ENCODE measurements around the gene ZFP3. TPM values are rescaled to one million over a fixed set of nuclear protein-coding genes. Genes with fewer than 3 reads are reported as not detected.
"Not testable (repeated sequence)": the region's sequence is repeated elsewhere in the genome, so short reads cannot be mapped to it uniquely, and the experiment has no call there.

ZFP3 gene
- total RNA-seq (10 to 100 TPM in 1 of 4 donors, 1 to 10 TPM in 3; 6.8 to 12.3 (median 8.0) TPM), polyA plus RNA-seq (10 to 100 TPM in 1 of 3 donors, 1 to 10 TPM in 2; 3.7 to 11.2 (median 3.9) TPM)
- long read RNA-seq, donor 1, full-length matches to known transcripts = 3 of 6 reads
- long read RNA-seq, donor 1, partial matches to known transcripts = 0 of 6 reads
- long read RNA-seq, donor 1, other reads (novel, unspliced or antisense) = 3 of 6 reads
- long read RNA-seq, donor 2, full-length matches to known transcripts = 8 of 13 reads
- long read RNA-seq, donor 2, partial matches to known transcripts = 0 of 13 reads
- long read RNA-seq, donor 2, other reads (novel, unspliced or antisense) = 5 of 13 reads

DNA sequence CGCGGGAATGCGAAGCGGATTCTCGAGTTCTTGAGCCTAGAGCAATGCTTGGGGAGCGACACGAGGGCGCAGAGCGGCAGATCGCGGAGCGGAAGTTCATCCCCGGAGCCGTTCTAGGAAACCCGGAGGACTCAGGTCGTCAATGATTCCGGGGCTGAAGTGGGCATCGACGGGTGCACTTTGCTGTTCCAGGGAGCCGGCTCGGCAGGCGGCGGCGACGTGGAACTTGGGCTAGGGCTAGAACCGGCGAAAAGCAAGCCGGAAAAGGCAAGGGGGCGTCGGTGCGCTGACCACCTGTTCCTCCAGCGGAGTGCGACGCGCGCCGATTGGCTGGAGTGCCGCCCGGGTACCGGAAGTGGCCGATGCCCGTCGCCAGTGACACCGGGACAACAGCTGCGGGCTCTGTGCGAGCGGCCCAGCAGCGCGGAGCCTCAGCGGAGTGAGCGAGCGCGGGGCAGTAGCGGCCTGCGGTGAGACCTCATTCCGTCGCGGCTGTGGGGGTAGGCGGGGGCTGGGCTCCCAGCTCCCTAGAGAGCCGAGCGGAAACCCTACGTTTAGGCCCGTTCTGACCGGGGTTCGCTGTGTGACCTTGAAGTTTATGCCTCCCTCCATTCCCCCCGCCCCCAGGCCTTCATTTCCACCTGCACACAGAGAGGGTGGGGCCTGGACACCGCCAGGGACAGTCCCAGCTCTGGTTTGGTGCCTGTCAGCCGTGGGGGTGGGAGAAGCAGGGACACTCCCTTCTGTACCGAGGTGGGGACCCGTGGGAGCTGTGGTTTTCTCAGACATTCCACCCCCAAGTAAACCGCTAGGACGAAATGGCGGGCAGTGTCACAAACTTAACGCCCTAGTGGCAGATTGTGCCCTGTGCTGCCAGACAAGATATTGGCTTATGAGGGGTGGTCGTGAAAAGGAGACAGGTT, at the start of gene ZFP3:
Gene ZFP3, plus strand, starts transcription at position 362 of the 923 bp plus-strand sequence. CDS start 13,038 bp downstream, outside the sequence.
- ATAC-seq = peak; percentile 98 to 99 (median 99)
- 0 to 1% (median 1%) methylated on average over 72 to 75 of the region's 75 CpGs for WGBS, 3 donors
- intact Hi-C loops (cut with DNase I) = loop anchor here in 1 of 2 donors (5.0 kb wide), 2 partner anchors 34 to 141 kb away; partner anchors contain the start of gene ZNF232
- H3K4me3 ChIP-seq = peak within 1 kb of the TSS; percentile 82
- H3K36me3 ChIP-seq (ENCODE audit: insufficient read depth in 1 of 2, low read depth in 1 of 2) = peaks cover 3 to 11% of the 10 kb centered on the region in 2 donors
- peak within 1 kb of the TSS; percentile 95 for H3K27ac ChIP-seq
- H3K9me3 ChIP-seq = no peaks in the 10 kb centered on the region
- peaks cover 0 to 2% (median 0%) of the 10 kb centered on the region in 3 donors for H3K27me3 ChIP-seq (ENCODE audit: insufficient read depth in 3 of 3, low read length in 2 of 3)
- peaks cover 10% of the 10 kb centered on the region for H3K4me1 ChIP-seq
- TF ChIP-seq, protein P1, sequence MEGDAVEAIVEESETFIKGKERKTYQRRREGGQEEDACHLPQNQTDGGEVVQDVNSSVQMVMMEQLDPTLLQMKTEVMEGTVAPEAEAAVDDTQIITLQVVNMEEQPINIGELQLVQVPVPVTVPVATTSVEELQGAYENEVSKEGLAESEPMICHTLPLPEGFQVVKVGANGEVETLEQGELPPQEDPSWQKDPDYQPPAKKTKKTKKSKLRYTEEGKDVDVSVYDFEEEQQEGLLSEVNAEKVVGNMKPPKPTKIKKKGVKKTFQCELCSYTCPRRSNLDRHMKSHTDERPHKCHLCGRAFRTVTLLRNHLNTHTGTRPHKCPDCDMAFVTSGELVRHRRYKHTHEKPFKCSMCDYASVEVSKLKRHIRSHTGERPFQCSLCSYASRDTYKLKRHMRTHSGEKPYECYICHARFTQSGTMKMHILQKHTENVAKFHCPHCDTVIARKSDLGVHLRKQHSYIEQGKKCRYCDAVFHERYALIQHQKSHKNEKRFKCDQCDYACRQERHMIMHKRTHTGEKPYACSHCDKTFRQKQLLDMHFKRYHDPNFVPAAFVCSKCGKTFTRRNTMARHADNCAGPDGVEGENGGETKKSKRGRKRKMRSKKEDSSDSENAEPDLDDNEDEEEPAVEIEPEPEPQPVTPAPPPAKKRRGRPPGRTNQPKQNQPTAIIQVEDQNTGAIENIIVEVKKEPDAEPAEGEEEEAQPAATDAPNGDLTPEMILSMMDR (IDR thresholded peaks at IDR 0.05) = peak; percentile 12
- peak; percentile 92 to 95 for DNase-seq

DNA sequence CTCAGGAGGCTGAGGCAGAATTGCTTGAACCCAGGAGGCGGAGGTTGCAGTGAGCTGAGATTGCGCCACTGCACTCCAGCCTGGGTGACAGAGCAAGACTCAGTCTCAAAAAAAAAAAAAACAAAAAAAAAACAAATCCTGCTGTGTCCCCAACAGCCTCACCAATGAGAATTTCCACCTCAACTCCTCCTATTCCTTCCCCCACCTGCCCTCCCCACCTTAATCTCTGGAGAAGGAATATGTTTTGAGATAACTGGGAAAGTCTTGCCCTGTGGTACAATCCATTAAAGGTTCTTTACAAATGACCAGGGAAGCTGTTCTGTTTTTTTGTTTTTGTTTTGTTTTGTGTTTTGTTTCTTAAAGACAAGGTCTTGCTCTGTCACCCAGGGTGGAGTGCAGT, 48.1 kb upstream of the ZFP3 start:
- H3K36me3 ChIP-seq (ENCODE audit: insufficient read depth in 1 of 2, low read depth in 1 of 2); intact Hi-C loops (cut with DNase I); ATAC-seq; DNase-seq; H3K9me3 ChIP-seq; H3K27me3 ChIP-seq (ENCODE audit: insufficient read depth in 3 of 3, low read length in 2 of 3); H3K4me3 ChIP-seq; H3K27ac ChIP-seq: not testable (repeated sequence)
- WGBS, 3 donors = 88 to 100% (median 88%) methylated on average over 1 to 2 of the region's 2 CpGs
- H3K4me1 ChIP-seq = peaks cover 11% of the 10 kb centered on the region

DNA sequence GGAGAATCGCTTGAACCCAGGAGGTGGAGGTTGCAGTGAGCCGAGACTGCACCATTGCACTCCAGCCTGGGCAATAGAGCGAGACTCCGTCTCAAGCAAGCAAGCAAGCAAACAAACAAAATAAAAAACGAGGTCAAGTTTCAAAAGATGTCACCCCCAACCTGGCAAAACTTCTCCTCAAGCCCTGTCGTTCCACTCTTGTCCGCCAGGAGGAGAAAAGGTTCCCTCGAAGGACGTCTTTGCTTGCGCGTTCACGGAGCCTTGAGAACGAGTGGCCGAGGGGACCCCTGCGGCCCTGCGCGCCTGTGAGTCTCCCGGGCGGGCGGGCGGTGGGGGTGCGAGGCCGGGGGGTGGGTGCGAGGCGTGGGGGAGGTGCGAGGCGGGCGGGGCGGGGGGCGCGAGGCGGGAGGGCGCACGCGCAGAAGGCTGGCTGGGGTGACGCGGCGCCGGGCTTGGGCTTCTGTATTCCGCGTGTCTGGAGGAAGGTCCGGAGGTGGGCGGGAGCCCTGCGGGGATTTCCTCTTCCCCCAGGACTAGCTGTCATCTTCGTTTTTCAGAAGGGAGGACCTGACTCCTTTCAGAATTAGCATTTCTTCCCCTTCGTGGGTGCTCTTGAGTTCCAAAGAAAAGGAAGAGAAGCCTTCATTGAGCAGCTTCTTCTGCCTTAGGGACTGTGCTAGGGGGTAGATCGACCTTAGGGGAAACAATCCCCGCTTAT, 46.7 kb upstream of the ZFP3 start:
- ATAC-seq (peak; percentile 45 to 64 (median 54)), DNase-seq (peak; percentile 77 to 83)
- intact Hi-C loops (cut with DNase I) = no loop called here
- TF ChIP-seq, protein P1 (IDR thresholded peaks at IDR 0.05) = peak; percentile 77
- no peaks in the 10 kb centered on the region for H3K36me3 ChIP-seq (ENCODE audit: insufficient read depth in 1 of 2, low read depth in 1 of 2)
- no peak overlapping the region for H3K27ac ChIP-seq
- H3K4me1 ChIP-seq = peaks cover under 1% of the 10 kb centered on the region
- no peaks in the 10 kb centered on the region for H3K9me3 ChIP-seq
- H3K27me3 ChIP-seq (ENCODE audit: insufficient read depth in 3 of 3, low read length in 2 of 3) = peaks cover 0 to 11% (median 0%) of the 10 kb centered on the region in 3 donors
- peak overlapping the region; percentile 54 for H3K4me3 ChIP-seq
- 3 to 6% (median 3%) methylated on average over 37 to 48 of the region's 48 CpGs for WGBS, 3 donors

DNA sequence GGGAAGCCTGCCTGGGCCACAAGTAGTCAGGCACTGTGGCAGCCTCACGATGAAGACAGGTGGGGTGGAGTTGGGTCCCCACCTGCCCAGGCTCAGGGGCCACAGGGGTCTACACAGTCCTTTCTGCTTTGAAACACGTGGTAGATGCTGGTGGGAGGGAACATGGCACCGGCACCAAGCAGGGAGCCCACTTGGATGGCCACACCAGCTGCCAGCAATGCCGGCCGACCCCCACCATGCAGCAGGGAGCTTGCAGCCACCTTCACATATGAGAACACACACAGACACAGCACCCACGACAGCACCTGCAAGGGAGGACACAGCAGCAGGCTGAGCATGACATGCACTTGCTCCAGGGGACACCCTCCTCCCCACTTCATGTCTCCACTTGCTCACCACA, 45.4 kb upstream of the ZFP3 start:
- no peak overlapping the region for H3K27ac ChIP-seq
- H3K9me3 ChIP-seq = no peaks in the 10 kb centered on the region
- TF ChIP-seq, protein P1 (IDR thresholded peaks at IDR 0.05) = no peak
- ATAC-seq (no peak), DNase-seq (no peak)
- intact Hi-C loops (cut with DNase I) = no loop called here
- no peaks in the 10 kb centered on the region for H3K36me3 ChIP-seq (ENCODE audit: insufficient read depth in 1 of 2, low read depth in 1 of 2)
- WGBS, 3 donors = 86 to 95% (median 92%) methylated on average over 6 of the region's 6 CpGs
- no peaks in the 10 kb centered on the region for H3K4me1 ChIP-seq
- peaks cover 0 to 11% (median 0%) of the 10 kb centered on the region in 3 donors for H3K27me3 ChIP-seq (ENCODE audit: insufficient read depth in 3 of 3, low read length in 2 of 3)
- H3K4me3 ChIP-seq = no peak overlapping the region

Data from psoas muscle (tissue), 8 donors.